Measurements from ENCODE around the gene DNAJC13. TPM values are rescaled to one million over a fixed set of nuclear protein-coding genes. Genes with fewer than 3 reads are reported as not detected.
A peak's percentile ranks its signal among the peaks of the same experiment; 100 is the strongest.

DNAJC13 gene
- total and polyA plus RNA-seq, 2 experiments from 2014 or later: 17.8 to 51.1 TPM

- 59 to 67% methylated on average over 2 of the region's 2 CpGs for WGBS, 2 experiments (ENCODE audit: low coverage in 1 of 2, low lambda C conversion rate in 2 of 2, missing lambda C conversion rate in 2 of 2)
- Histone ChIP-seq H3K27ac (peak overlapping the region; percentile 59), H3F3A (ENCODE audit: insufficient read depth) (peaks cover 26% of the 10 kb centered on the region; the same call in 1 of the 2 replicates), H3K27me3 (replicated peaks; ENCODE audit: insufficient read depth) (no peaks in the 10 kb centered on the region), H3K9ac (no peak overlapping the region), H3K79me2 (ENCODE audit: insufficient read depth) (peaks cover 99% of the 10 kb centered on the region), H3K9me2 (ENCODE audit: insufficient read depth) (no peaks in the 10 kb centered on the region), H3K4me2 (ENCODE audit: unreplicated experiment) (no peak overlapping the region), H2AFZ (no peak overlapping the region), H3K4me1 (ENCODE audit: insufficient read depth) (peaks cover 11% of the 10 kb centered on the region), H3K36me3 (ENCODE audit: low read depth) (0 out of 2 replicates have a peak, but pooled peaks cover 4% of the 10 kb centered on the region), H4K20me1 (ENCODE audit: insufficient read depth) (no peaks in the 10 kb centered on the region), H3K9me3 (ENCODE audit: low read depth) (no peaks in the 10 kb centered on the region), H3K4me3 (no peak overlapping the region)
- TF ChIP-seq EZH2 (IDR thresholded peaks at IDR 0.05; ENCODE audit: insufficient read depth, poor library complexity, severe bottlenecking) (no peak), EZH2phosphoT487 (IDR thresholded peaks at IDR 0.05; ENCODE audit: insufficient read depth, low read depth) (no peak)
- peak; percentile 77 for DNase-seq
- in situ Hi-C loops (cut with MboI): no loop called here
Observed at GRCh38 chr3:132432639-132433038, 15.3 kb downstream of the DNAJC13 start.

GRCh38 chr3:132433121-132433520, 15.8 kb downstream of the DNAJC13 start:
- Histone ChIP-seq H3K79me2 (ENCODE audit: insufficient read depth) (peaks cover 98% of the 10 kb centered on the region), H3K36me3 (ENCODE audit: low read depth) (0 out of 2 replicates have a peak, but pooled peaks cover 4% of the 10 kb centered on the region), H3F3A (ENCODE audit: insufficient read depth) (peaks cover 26% of the 10 kb centered on the region; the same call in 1 of the 2 replicates), H3K9ac (no peak overlapping the region), H3K4me3 (no peak overlapping the region), H3K4me2 (ENCODE audit: unreplicated experiment) (no peak overlapping the region), H3K9me3 (ENCODE audit: low read depth) (no peaks in the 10 kb centered on the region), H3K4me1 (ENCODE audit: insufficient read depth) (peaks cover 11% of the 10 kb centered on the region), H3K9me2 (ENCODE audit: insufficient read depth) (no peaks in the 10 kb centered on the region), H3K27me3 (replicated peaks; ENCODE audit: insufficient read depth) (no peaks in the 10 kb centered on the region), H3K27ac (no peak overlapping the region), H4K20me1 (ENCODE audit: insufficient read depth) (no peaks in the 10 kb centered on the region), H2AFZ (no peak overlapping the region)
- TF ChIP-seq EZH2 (IDR thresholded peaks at IDR 0.05; ENCODE audit: insufficient read depth, poor library complexity, severe bottlenecking) (no peak), EZH2phosphoT487 (IDR thresholded peaks at IDR 0.05; ENCODE audit: insufficient read depth, low read depth) (no peak)
- no peak for DNase-seq
- in situ Hi-C loops (cut with MboI): no loop called here
- 98% methylated on average over 3 of the region's 3 CpGs for WGBS, 2 experiments (ENCODE audit: low coverage in 1 of 2, low lambda C conversion rate in 2 of 2, missing lambda C conversion rate in 2 of 2)

DNA sequence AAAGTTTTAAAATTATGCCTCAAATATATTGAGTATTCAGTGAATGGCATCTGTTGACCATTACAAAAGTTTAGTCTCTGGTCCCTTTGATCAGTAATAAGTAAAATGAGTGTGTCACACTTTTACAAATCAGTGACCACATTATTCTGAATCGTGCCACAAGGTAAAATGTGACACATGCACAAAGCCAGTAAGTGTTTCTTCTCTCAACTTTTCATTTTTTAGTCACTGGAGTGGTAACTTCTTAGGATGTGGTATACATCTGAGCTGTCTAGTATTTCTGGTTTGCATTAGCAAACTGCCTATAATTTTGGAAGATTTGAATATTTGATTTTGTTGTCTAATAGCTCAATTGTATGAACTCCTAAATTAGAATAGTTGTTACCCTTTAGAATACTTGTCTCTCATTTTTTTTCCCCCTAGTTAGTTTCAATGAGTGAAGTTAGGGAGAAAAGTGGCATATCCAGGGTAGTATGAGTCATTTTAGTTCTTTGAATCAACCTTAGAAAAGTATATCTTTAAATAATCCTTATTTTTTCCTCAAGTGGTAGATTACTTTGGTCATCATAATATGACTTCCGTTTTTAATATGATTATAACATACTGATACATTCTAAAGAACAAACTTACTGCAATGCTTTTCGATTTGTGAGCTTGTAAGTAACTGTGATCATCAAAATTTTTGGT, 18.1 kb downstream of the DNAJC13 start:
- no peak overlapping the region for H3K27ac ChIP-seq
- no peaks in the 10 kb centered on the region for H3K9me3 ChIP-seq (ENCODE audit: low read depth)
- H2AFZ ChIP-seq: no peak overlapping the region
- no peaks in the 10 kb centered on the region for H3K27me3 ChIP-seq (replicated peaks; ENCODE audit: insufficient read depth)
- no peaks in the 10 kb centered on the region for H3K9me2 ChIP-seq (ENCODE audit: insufficient read depth)
- DNase-seq: no peak
- peaks cover 11% of the 10 kb centered on the region for H3K4me1 ChIP-seq (ENCODE audit: insufficient read depth)
- peaks cover 26% of the 10 kb centered on the region; the same call in 1 of the 2 replicates for H3F3A ChIP-seq (ENCODE audit: insufficient read depth)
- no peaks in the 10 kb centered on the region for H4K20me1 ChIP-seq (ENCODE audit: insufficient read depth)
- H3K4me3 ChIP-seq: no peak overlapping the region
- peaks cover 98% of the 10 kb centered on the region for H3K79me2 ChIP-seq (ENCODE audit: insufficient read depth)
- no peak overlapping the region for H3K4me2 ChIP-seq (ENCODE audit: unreplicated experiment)
- 0 out of 2 replicates have a peak, but pooled peaks cover 4% of the 10 kb centered on the region for H3K36me3 ChIP-seq (ENCODE audit: low read depth)
- H3K9ac ChIP-seq: no peak overlapping the region
- TF ChIP-seq EZH2phosphoT487 (IDR thresholded peaks at IDR 0.05; ENCODE audit: insufficient read depth, low read depth) (no peak), EZH2 (IDR thresholded peaks at IDR 0.05; ENCODE audit: insufficient read depth, poor library complexity, severe bottlenecking) (no peak)
- in situ Hi-C loops (cut with MboI): no loop called here
- WGBS, 2 experiments (ENCODE audit: low coverage in 1 of 2, low lambda C conversion rate in 2 of 2, missing lambda C conversion rate in 2 of 2): 84 to 88% methylated on average over 3 of the region's 3 CpGs

DNA sequence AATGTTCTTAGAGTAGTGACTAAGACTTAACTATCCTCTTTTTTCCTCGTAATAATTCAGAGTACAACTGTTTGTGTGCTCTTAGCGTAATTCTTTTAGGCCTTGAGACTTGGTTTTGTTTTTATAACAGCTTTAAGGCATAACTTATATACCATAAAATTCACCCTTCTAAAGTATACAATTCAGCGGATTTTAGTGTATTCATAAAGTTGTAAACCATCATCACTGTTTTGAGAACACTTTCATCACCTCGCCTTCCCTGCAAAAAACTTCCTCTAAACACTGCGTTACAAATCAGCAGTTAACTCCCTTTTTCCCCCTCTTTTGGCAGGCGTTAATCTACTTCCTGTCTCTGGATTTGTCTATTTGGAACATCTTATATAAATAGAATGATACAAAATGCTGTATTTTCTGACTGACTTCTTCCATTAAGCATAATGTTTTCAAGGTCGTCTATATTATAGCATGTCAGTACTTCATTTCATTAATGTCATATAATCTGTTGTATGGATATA, 18.7 kb downstream of the DNAJC13 start:
- 87 to 91% methylated on average over 7 of the region's 7 CpGs for WGBS, 2 experiments (ENCODE audit: low coverage in 1 of 2, low lambda C conversion rate in 2 of 2, missing lambda C conversion rate in 2 of 2)
- H4K20me1 ChIP-seq (ENCODE audit: insufficient read depth): no peaks in the 10 kb centered on the region
- no peak overlapping the region for H3K27ac ChIP-seq
- H3F3A ChIP-seq (ENCODE audit: insufficient read depth): peaks cover 26% of the 10 kb centered on the region; the same call in 1 of the 2 replicates
- H3K36me3 ChIP-seq (ENCODE audit: low read depth): 0 out of 2 replicates have a peak, but pooled peaks cover 4% of the 10 kb centered on the region
- no peaks in the 10 kb centered on the region for H3K9me2 ChIP-seq (ENCODE audit: insufficient read depth)
- H3K4me1 ChIP-seq (ENCODE audit: insufficient read depth): peaks cover 11% of the 10 kb centered on the region
- no peak overlapping the region for H3K4me3 ChIP-seq
- in situ Hi-C loops (cut with MboI): no loop called here
- no peaks in the 10 kb centered on the region for H3K27me3 ChIP-seq (replicated peaks; ENCODE audit: insufficient read depth)
- DNase-seq: no peak
- no peak overlapping the region for H3K4me2 ChIP-seq (ENCODE audit: unreplicated experiment)
- H3K79me2 ChIP-seq (ENCODE audit: insufficient read depth): peaks cover 98% of the 10 kb centered on the region
- H2AFZ ChIP-seq: no peak overlapping the region
- TF ChIP-seq EZH2phosphoT487 (IDR thresholded peaks at IDR 0.05; ENCODE audit: insufficient read depth, low read depth) (no peak), EZH2 (IDR thresholded peaks at IDR 0.05; ENCODE audit: insufficient read depth, poor library complexity, severe bottlenecking) (no peak)
- H3K9ac ChIP-seq: no peak overlapping the region
- no peaks in the 10 kb centered on the region for H3K9me3 ChIP-seq (ENCODE audit: low read depth)

Measured in GM23248 (cell line).